Measurements from ENCODE around the gene CKAP5. TPM values are rescaled to one million over a fixed set of nuclear protein-coding genes. Genes with fewer than 3 reads are reported as not detected.

The CKAP5 gene
- total RNA-seq (10 to 100 TPM; 42.2 to 45.7 TPM), polyA plus RNA-seq (10 to 100 TPM; 10.7 to 17.2 (median 11.0) TPM), total RNA-seq (75.6 to 145 (median 98.3) reads per million in 6 experiments)

DNA sequence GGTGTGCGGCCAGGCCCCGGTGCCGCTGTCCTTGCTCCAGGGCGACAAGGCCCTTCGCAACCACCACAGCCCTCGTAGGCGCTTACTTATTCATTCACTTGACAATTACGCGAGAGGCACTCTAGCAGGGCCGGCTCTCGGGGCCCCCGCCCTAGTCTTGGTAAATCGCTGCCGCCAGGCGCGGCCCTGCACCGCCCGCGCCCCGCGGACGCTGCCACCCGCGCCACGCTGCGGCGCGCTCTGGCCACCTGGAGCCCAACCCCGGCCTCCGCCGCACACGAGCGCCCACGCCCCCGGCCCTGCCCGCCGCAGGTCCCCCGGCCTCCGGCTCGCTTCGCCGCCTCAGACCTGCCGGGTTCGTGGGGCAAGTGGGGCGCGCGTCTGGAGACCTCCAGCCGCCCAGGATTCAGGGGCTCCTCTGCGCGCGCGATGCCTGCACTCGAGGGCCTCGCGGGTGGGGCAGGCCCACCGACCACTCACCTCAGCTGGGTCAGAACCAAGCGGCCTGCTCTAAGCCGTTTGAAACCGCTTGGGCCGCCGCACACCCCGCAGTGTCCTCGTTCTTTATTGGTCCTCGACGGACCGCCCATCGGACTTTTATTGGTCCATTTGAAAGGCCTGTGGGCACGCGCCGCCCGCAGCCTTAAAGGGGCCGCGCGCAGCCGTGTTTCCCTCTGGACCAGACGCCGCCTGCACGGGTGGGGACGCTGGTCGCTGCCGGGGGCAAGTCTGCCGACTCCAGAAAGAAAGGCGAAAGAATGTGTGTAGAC lies at the start of gene CKAP5:
Gene CKAP5 (minus strand): TSS at position 541 of the 770 bp plus-strand sequence. CDS start 25,049 bp downstream, outside the sequence.
- POLR2A ChIA-PET, result interaction anchor here (0.5 to 1.6 kb wide), 4 partner anchors 9 to 23 kb away, joined by 3 to 10 read pairs (median 4); no protein-coding TSS in a partner anchor
- Mint-ChIP-seq H3K4me1 (peaks cover 19 to 42% (median 41%) of the 10 kb centered on the region in 4 donors), H3K36me3 (peaks cover 0 to 2% (median 0%) of the 10 kb centered on the region in 3 donors), H3K27ac (peak within 1 kb of the TSS; percentile 84 to 97 (median 96)), H3K27me3 (no peaks in the 10 kb centered on the region), H3K4me3 (peak within 1 kb of the TSS; percentile 93 to 99 (median 98)), H3K9me3 (no peaks in the 10 kb centered on the region)
- peak; percentile 89 to 91 for ATAC-seq
- DNase-seq, result peak; percentile 68 to 90 (median 82)

DNA sequence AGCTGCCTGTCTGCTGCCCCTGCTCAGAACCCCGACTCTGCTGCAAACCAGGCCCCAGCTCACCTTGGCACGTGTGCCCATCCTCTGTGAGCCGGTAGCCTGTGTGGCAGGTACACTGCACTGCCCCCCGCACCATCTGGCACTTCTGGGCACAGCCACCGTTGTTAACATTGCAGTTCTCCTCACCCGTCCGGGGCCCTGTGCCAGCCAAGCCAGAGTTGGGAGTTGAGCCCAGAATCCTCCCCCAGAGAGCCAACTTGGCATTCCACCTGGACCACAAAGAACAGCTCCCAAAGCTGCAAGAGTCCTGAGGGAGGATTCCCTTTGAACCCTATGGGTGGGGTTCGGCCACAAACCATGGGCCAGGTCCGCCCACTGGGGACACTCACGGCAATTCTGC lies 49.7 kb upstream of the CKAP5 start:
- DNase-seq, result no peak
- no peak overlapping the region for H3K4me3 Mint-ChIP-seq
- H3K36me3 Mint-ChIP-seq, result no peaks in the 10 kb centered on the region
- no peak for ATAC-seq
- no peaks in the 10 kb centered on the region for H3K9me3 Mint-ChIP-seq
- no peaks in the 10 kb centered on the region for H3K27me3 Mint-ChIP-seq
- POLR2A ChIA-PET, result interaction anchor here (1.6 kb wide), 1 partner anchor 259 kb away, joined by 4 read pairs; no protein-coding TSS in a partner anchor
- H3K4me1 Mint-ChIP-seq, result no peaks in the 10 kb centered on the region
- H3K27ac Mint-ChIP-seq, result peak overlapping the region in 1 of 10 donors; percentile 46

DNA sequence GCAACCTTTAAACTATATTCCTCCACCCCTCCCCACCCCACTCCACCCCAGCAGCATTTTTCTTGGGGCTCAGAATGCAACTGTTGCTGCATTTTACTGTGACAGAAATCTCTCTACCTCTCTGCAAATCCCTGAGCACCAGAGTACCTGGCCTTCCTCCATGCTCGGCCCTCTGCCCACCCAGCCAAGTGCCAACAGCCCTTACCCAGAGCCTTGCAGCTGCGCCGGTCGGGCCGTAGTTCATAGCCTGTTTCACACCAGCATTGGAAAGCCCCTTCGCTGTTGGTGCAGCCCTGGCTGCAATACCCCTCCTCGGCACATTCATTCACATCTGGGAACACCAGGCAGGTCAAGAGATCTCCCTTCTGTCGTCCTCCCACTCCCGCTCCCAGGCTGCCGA lies 48.9 kb upstream of the CKAP5 start:
- ATAC-seq (no peak), DNase-seq (no peak)
- Mint-ChIP-seq H3K27me3 (no peaks in the 10 kb centered on the region), H3K27ac (no peak overlapping the region), H3K36me3 (no peaks in the 10 kb centered on the region), H3K4me1 (peaks cover 0 to under 1% (median 0%) of the 10 kb centered on the region in 4 donors), H3K9me3 (no peaks in the 10 kb centered on the region), H3K4me3 (no peak overlapping the region)
- POLR2A ChIA-PET, result interaction anchor here (1.6 kb wide), 1 partner anchor 260 kb away, joined by 4 read pairs; no protein-coding TSS in a partner anchor

DNA sequence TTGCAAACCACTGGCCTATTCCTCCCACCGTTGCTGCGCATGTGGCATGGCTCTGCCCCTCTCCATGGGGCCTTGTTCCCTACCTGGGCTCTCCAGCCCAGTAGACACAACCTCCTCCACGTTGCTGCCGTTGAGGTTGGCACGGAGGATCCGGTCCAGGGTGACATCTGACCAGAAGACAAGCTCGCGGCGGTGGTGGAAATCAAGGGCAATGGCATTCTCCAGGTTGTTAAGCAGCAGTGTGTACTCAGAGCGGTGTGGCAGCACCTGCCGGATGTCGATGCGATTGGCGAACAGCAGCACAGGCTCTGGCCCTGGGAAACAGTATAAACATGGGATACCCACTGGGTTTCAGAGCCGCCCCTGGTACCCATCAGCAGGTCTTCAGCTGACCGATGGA lies 48.4 kb upstream of the CKAP5 start:
- Mint-ChIP-seq H3K27ac (no peak overlapping the region), H3K4me1 (peaks cover 0 to 5% (median 2%) of the 10 kb centered on the region in 4 donors), H3K27me3 (peaks cover 0 to under 1% (median 0%) of the 10 kb centered on the region in 5 donors), H3K4me3 (no peak overlapping the region), H3K36me3 (no peaks in the 10 kb centered on the region), H3K9me3 (no peaks in the 10 kb centered on the region)
- ATAC-seq (no peak), DNase-seq (no peak)
- POLR2A ChIA-PET, result interaction anchor here (0.7 to 1.6 kb wide), 2 partner anchors 260 to 266 kb away, joined by 4 read pairs; no protein-coding TSS in a partner anchor

DNA sequence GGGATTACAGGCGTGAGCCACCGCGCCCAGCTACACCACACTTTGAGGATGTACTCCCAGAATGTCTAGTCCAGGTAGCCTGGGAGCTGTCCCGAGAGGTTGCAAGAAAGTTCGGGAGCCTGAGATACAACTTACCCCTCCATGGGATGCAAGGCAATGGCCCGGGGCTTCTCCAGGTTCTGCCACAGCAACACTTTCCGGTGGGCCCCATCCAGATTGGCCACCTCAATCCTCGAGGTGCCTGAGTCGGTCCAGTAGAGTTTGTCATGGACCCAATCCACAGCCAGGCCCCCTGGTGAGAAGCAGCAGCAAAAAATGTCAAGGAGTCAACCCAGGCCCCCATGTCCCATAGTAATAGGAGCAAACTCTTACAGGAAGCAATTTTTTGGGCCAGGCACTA lies 46.8 kb upstream of the CKAP5 start:
- POLR2A ChIA-PET, result no interaction called here
- Mint-ChIP-seq H3K27me3 (peaks cover 0 to 4% (median 0%) of the 10 kb centered on the region in 5 donors), H3K27ac (no peak overlapping the region), H3K36me3 (no peaks in the 10 kb centered on the region), H3K4me1 (peaks cover 0 to 8% (median 2%) of the 10 kb centered on the region in 4 donors), H3K9me3 (no peaks in the 10 kb centered on the region), H3K4me3 (no peak overlapping the region)
- DNase-seq, result no peak
- ATAC-seq, result no peak

DNA sequence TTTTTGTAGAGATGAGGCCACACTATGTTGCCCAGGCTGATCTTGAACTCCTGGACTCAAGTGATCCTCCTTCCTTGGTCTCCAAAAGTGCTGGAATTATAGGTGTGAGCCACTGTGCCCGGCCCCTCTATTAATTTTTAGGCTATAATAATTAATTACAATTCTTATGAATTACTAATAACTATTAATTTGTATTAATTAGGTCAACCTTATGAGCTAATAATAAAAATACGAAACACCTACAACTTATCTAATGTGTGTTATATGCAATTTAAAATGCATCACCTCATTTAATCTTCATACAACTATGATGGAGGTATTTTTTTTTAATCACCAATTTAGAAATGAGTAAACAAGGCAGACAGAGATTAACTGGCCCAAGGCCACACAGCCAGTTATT lies 46.0 kb upstream of the CKAP5 start:
- DNase-seq (no peak), ATAC-seq (no peak)
- no peak overlapping the region for H3K27ac Mint-ChIP-seq
- no peak overlapping the region for H3K4me3 Mint-ChIP-seq
- peaks cover 0 to 4% (median 0%) of the 10 kb centered on the region in 5 donors for H3K27me3 Mint-ChIP-seq
- H3K36me3 Mint-ChIP-seq, result no peaks in the 10 kb centered on the region
- POLR2A ChIA-PET, result no interaction called here
- H3K9me3 Mint-ChIP-seq, result no peaks in the 10 kb centered on the region
- H3K4me1 Mint-ChIP-seq, result peaks cover 0 to 8% (median 2%) of the 10 kb centered on the region in 4 donors

DNA sequence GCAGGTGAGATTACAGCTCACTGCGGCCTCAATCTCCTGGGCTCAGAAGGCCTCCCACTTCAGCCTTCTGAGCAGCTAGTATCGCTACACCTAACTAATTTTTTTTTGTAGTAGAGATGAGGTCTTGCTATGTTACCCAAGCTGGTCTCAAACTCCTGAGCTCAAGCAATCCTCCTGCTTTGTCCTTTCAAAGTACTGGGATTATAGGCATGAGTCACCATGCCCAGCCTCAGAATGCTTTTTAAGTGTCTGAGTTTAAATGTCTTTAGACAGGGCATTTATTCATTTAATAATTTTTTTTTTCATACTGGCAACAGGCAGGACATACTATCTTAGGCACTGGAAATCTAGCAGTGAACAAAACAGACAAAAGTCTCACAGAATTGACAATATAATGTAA lies 44.6 kb upstream of the CKAP5 start:
- Mint-ChIP-seq H3K27me3 (peaks cover 0 to 10% (median 0%) of the 10 kb centered on the region in 5 donors), H3K27ac (no peak overlapping the region), H3K36me3 (no peaks in the 10 kb centered on the region), H3K4me1 (peaks cover 0 to 8% (median 2%) of the 10 kb centered on the region in 4 donors), H3K4me3 (no peak overlapping the region), H3K9me3 (no peaks in the 10 kb centered on the region)
- POLR2A ChIA-PET, result interaction anchor here (0.8 to 1.2 kb wide), 2 partner anchors 262 to 265 kb away, joined by 3 read pairs; no protein-coding TSS in a partner anchor
- ATAC-seq, result no peak
- no peak for DNase-seq

DNA sequence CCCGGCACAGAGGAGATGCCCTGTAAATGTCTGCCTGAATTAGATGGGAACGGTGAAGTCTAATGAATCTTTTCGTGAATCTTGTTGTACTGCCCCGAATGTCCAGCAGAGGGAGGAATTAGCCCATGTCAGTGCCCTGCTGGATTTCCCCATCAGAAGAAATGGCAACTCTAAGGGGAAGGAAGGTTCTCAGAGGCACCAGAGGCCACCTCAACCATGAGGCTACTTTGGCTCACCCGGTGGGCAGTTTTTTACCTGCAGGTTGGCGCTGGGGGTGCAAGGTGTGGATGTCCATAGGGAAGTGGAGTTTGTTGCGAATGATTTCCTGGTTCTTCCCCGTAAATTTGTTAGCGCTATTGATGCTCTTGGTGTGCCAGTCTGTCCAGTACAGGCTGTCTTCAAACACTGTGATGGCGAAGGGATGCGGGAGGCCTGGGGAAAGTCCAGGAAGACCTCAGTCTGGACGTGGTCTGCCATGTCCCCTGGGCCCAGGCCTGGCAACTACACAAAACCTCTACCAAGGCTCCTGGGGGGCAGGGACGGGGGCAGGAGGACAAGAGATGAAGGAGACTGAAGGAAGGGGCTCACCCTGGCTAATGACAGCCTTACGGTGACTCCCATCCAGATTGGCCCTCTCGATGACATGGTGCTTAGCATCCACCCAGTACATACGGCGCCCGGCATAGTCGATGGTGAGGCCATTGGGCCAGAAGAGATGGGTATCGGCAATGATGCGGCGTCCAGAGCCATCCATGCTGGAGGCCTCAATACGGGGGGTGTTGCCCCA lies 43.8 kb upstream of the CKAP5 start:
- POLR2A ChIA-PET, result interaction anchor here (1.2 kb wide), 1 partner anchor 265 kb away, joined by 3 read pairs; no protein-coding TSS in a partner anchor
- H3K36me3 Mint-ChIP-seq, result no peaks in the 10 kb centered on the region
- H3K27me3 Mint-ChIP-seq, result peaks cover 0 to 10% (median under 1%) of the 10 kb centered on the region in 5 donors
- H3K4me1 Mint-ChIP-seq, result peaks cover 0 to 8% (median 2%) of the 10 kb centered on the region in 4 donors
- no peaks in the 10 kb centered on the region for H3K9me3 Mint-ChIP-seq
- ATAC-seq, result peak; percentile 89 to 94
- peak overlapping the region in 2 of 10 donors; percentile 25 to 39 for H3K27ac Mint-ChIP-seq
- peak; percentile 53 to 84 (median 74) for DNase-seq
- no peak overlapping the region for H3K4me3 Mint-ChIP-seq

DNA sequence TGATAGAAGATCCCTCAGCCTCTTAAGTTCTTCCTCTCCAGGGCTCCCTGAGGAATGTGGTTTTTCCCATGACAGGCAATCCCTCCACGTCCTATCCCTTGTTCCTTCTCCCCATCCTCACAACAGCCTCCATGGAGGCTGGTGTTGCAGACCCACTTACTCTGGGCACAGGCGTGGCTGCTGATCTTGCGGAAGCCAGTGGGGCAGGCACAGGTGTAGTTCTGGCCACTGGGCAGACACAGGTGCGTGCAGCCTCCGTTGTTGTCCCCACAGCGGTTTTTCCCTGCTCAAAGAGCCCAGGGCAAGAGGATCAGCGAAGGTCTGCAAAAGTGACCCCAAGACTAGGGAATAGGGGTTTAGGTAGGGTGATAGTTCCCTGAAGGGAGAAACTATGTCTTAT lies 43.2 kb upstream of the CKAP5 start:
- H3K4me1 Mint-ChIP-seq, result peaks cover 0 to 8% (median 2%) of the 10 kb centered on the region in 4 donors
- H3K27me3 Mint-ChIP-seq, result peaks cover 0 to 10% (median 1%) of the 10 kb centered on the region in 5 donors
- H3K9me3 Mint-ChIP-seq, result no peaks in the 10 kb centered on the region
- H3K36me3 Mint-ChIP-seq, result no peaks in the 10 kb centered on the region
- POLR2A ChIA-PET, result no interaction called here
- H3K4me3 Mint-ChIP-seq, result no peak overlapping the region
- H3K27ac Mint-ChIP-seq, result no peak overlapping the region
- DNase-seq, result no peak
- ATAC-seq, result peak in 1 of 2 donors; percentile 11

DNA sequence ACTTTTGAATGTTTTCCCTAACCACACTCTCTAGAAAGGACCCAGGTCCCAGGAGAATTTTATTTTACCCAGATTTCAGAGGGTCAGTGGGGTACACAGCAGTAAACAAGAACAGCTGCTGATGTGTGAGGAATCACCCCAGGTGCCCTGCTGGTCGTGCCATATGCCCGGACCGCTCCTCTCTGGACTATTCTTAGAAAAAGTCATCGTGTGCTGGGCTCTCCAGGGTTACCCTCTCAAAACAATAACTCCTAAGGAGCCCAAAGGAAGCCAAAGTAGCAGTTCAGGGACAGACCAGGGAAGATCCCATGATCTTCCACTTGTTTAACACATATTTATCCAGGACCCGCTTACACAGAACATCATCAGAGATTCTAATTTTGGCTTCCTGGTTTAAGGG lies 42.6 kb upstream of the CKAP5 start:
- no peak overlapping the region for H3K27ac Mint-ChIP-seq
- H3K9me3 Mint-ChIP-seq, result no peaks in the 10 kb centered on the region
- H3K27me3 Mint-ChIP-seq, result peaks cover 0 to 13% (median 1%) of the 10 kb centered on the region in 5 donors
- peaks cover 0 to 8% (median 2%) of the 10 kb centered on the region in 4 donors for H3K4me1 Mint-ChIP-seq
- H3K4me3 Mint-ChIP-seq, result no peak overlapping the region
- no peaks in the 10 kb centered on the region for H3K36me3 Mint-ChIP-seq
- DNase-seq (no peak), ATAC-seq (no peak)
- POLR2A ChIA-PET, result interaction anchor here (3.0 kb wide), 1 partner anchor 265 kb away, joined by 11 read pairs; no protein-coding TSS in a partner anchor

DNA sequence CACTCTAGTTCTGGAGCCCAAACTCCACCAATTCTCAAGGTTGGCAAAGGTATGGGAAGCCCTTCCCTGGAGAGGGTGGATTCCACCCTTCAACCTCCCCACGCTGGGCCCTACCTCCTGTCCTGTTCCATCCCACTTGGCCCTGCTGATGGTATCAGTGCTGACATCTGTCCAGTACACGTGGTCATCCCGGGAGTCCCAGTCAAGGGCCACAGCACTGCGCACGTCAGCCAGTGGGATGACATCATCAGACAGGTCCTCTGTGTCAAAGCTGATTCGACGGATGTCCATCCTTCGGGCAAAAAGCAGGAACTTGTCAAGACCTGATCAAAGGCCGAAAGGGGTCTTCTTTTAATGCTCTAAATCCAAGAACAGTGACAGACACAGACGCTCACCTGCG lies 40.1 kb upstream of the CKAP5 start:
- Mint-ChIP-seq H3K36me3 (no peaks in the 10 kb centered on the region), H3K4me1 (peaks cover 0 to 8% (median 2%) of the 10 kb centered on the region in 4 donors), H3K27ac (no peak overlapping the region), H3K4me3 (no peak overlapping the region), H3K27me3 (peaks cover 0 to 14% (median 3%) of the 10 kb centered on the region in 5 donors), H3K9me3 (no peaks in the 10 kb centered on the region)
- ATAC-seq (no peak), DNase-seq (no peak)
- POLR2A ChIA-PET, result interaction anchor here (3.0 kb wide), 1 partner anchor 268 kb away, joined by 11 read pairs; no protein-coding TSS in a partner anchor

DNA sequence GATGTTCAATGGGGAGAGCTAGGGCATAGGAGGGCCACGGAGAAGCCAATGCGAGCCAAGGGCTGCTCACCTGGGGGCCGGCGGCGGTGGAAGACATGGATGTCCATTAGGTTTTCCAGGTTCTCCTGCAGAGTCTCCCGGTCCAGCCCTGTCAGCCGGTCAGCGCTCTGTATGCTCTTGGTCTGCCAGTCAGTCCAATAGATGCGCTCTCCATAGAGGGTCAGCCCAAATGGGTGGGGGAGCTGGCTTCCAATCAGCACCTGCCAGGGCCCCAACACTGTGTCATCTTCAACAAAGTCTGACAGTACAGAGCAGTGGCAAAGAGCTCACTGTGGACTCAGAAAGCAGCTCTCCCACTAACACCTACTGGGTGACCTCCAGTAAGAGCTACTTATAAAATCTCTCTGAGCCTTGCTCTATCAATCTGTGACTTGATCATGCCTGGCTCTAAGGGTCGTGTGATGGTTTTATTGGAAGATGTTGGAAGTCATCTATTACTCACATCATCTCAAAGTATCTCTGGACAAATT lies 33.0 kb upstream of the CKAP5 start:
- ATAC-seq (no peak), DNase-seq (no peak)
- Mint-ChIP-seq H3K4me3 (no peak overlapping the region), H3K27ac (peak overlapping the region in 1 of 10 donors; percentile 83), H3K27me3 (peaks cover 0 to 9% (median 3%) of the 10 kb centered on the region in 5 donors), H3K4me1 (no peaks in the 10 kb centered on the region), H3K9me3 (no peaks in the 10 kb centered on the region), H3K36me3 (no peaks in the 10 kb centered on the region)
- POLR2A ChIA-PET, result no interaction called here
